Loucy (cell line): ENCODE measurements around the gene UNC13C.

ENCODE experiments used
- H2AFZ ChIP-seq: fragments of 200-600 bp; sonication (generic); 2 replicates; pipeline ENCODE4 v1.6.0; 2016; ENCODE audit warnings: antibody characterized with exemption, mild to moderate bottlenecking, low read length, moderate library complexity
- H3F3A ChIP-seq: fragments of 200-600 bp; 2 replicates; pipeline ENCODE4 v1.6.0; 2016; ENCODE audit warnings: antibody characterized with exemption, low read depth, mild to moderate bottlenecking
- H3K27me3 ChIP-seq: fragments of 200-600 bp; sonication (generic); 2 replicates; pipeline ENCODE4 v1.6.1; 2014; ENCODE audit warnings: low read length, mild to moderate bottlenecking; ENCODE audit not compliant: insufficient read depth, poor library complexity, severe bottlenecking
- H3K36me3 ChIP-seq: fragments of 200-600 bp; sonication (generic); 2 replicates; pipeline ENCODE4 v1.6.1; 2016; ENCODE audit warnings: low read length; ENCODE audit not compliant: insufficient read depth
- H3K4me1 ChIP-seq: fragments of 200-600 bp; sonication (generic); 2 replicates; pipeline ENCODE4 v1.5.1; 2014; ENCODE audit warnings: low read length, mild to moderate bottlenecking; ENCODE audit not compliant: insufficient read depth, poor library complexity, severe bottlenecking
- H3K4me2 ChIP-seq: fragments of 200-600 bp; sonication (generic); 2 replicates; pipeline ENCODE4 v1.6.0; 2014; ENCODE audit warnings: antibody characterized with exemption, low read length, low read depth, mild to moderate bottlenecking; ENCODE audit not compliant: poor library complexity, severe bottlenecking
- H3K4me3 ChIP-seq: fragments of 200-600 bp; sonication (generic); 2 replicates; pipeline ENCODE4 v1.5.1; 2014; ENCODE audit warnings: low read length, mild to moderate bottlenecking, mixed read lengths; ENCODE audit not compliant: poor library complexity, severe bottlenecking
- H3K79me2 ChIP-seq: fragments of 200-600 bp; sonication (generic); 2 replicates; pipeline ENCODE4 v1.6.1; 2014; ENCODE audit warnings: low read length; ENCODE audit not compliant: insufficient read depth
- H3K9ac ChIP-seq: fragments of 200-600 bp; sonication (generic); 2 replicates; pipeline ENCODE4 v1.6.0; 2014; ENCODE audit warnings: mild to moderate bottlenecking, low read depth, low read length, moderate library complexity; ENCODE audit not compliant: poor library complexity, severe bottlenecking
- H3K9me2 ChIP-seq: fragments of 200-600 bp; sonication (generic); replicated peaks from 2 replicates; pipeline ENCODE4 v1.6.1; 2016; ENCODE audit warnings: low read depth, low read length, mixed read lengths
- H3K9me3 ChIP-seq: fragments of 200-600 bp; sonication (generic); 2 replicates; pipeline ENCODE4 v1.6.1; 2014; ENCODE audit warnings: mild to moderate bottlenecking, antibody characterized with exemption, low read length, low read depth; ENCODE audit not compliant: insufficient read depth
- H4K20me1 ChIP-seq: fragments of 200-600 bp; sonication (generic); 2 replicates; pipeline ENCODE4 v1.6.0; 2014; ENCODE audit warnings: antibody characterized with exemption, low read length, mild to moderate bottlenecking; ENCODE audit not compliant: insufficient read depth, poor library complexity, severe bottlenecking
- CTCF ChIP-seq: fragments of 200-600 bp; sonication (generic); conservative IDR thresholded peaks from 2 replicates; pipeline ENCODE4 v1.5.1; 2014; ENCODE audit warnings: mild to moderate bottlenecking, antibody characterized with exemption, low read length
- EZH2phosphoT487 ChIP-seq: fragments of 200-600 bp; IDR thresholded peaks from 2 replicates; pipeline ENCODE4 v1.6.1; 2018; ENCODE audit warnings: antibody characterized with exemption, mild to moderate bottlenecking, moderate library complexity, borderline replicate concordance

The UNC13C gene

DNA sequence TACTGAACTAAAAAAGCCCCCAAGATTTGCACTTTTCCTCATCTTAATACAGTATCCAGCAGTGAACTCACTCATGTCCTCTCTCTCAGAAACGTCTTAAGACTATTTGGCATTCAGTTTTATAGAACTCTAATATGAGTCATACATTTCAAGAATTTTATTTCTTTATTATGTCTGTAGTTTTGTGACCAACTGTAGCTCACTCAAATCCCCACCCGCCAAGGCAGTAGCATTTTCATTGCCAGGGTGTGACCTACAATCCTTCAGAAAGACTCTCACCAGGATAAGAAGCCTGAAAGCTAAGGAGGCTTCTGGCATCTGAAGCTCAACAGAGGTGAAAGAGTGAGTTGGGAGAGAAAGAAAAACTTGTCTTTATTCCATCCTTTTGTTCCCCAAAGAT, 681.4 kb downstream of the UNC13C start:
- H3K4me3 ChIP-seq: no peak overlapping the region
- no peaks in the 10 kb centered on the region for H3K9me3 ChIP-seq
- H3K4me1 ChIP-seq: no peaks in the 10 kb centered on the region
- H4K20me1 ChIP-seq: no peaks in the 10 kb centered on the region
- no peaks in the 10 kb centered on the region for H3K36me3 ChIP-seq
- no peaks in the 10 kb centered on the region for H3K79me2 ChIP-seq
- no peak overlapping the region for H3K9ac ChIP-seq
- H3K9me2 ChIP-seq: no peaks in the 10 kb centered on the region
- no peaks in the 10 kb centered on the region for H3F3A ChIP-seq
- no peak overlapping the region for H2AFZ ChIP-seq
- H3K27me3 ChIP-seq: no peaks in the 10 kb centered on the region
- no peak overlapping the region for H3K4me2 ChIP-seq
- TF ChIP-seq CTCF (no peak), EZH2phosphoT487 (no peak)

GRCh38 chr15:54660356-54660755, 682.1 kb downstream of the UNC13C start:
- Histone ChIP-seq H3K9me3 (no peaks in the 10 kb centered on the region), H3K4me1 (no peaks in the 10 kb centered on the region), H3K27me3 (no peaks in the 10 kb centered on the region), H3K79me2 (no peaks in the 10 kb centered on the region), H3K36me3 (no peaks in the 10 kb centered on the region), H3F3A (no peaks in the 10 kb centered on the region), H3K4me2 (no peak overlapping the region), H3K9ac (no peak overlapping the region), H4K20me1 (no peaks in the 10 kb centered on the region), H3K9me2 (no peaks in the 10 kb centered on the region), H3K4me3 (no peak overlapping the region), H2AFZ (no peak overlapping the region)
- TF ChIP-seq EZH2phosphoT487: no peak
- no peak for TF ChIP-seq CTCF

- Histone ChIP-seq H3F3A (no peaks in the 10 kb centered on the region), H4K20me1 (no peaks in the 10 kb centered on the region), H3K9me2 (no peaks in the 10 kb centered on the region), H3K79me2 (no peaks in the 10 kb centered on the region), H3K9me3 (no peaks in the 10 kb centered on the region; the same call in 1 of the 2 replicates), H2AFZ (no peak overlapping the region), H3K9ac (no peak overlapping the region), H3K36me3 (no peaks in the 10 kb centered on the region), H3K4me3 (no peak overlapping the region), H3K27me3 (no peaks in the 10 kb centered on the region), H3K4me2 (no peak overlapping the region), H3K4me1 (peaks cover 4% of the 10 kb centered on the region)
- TF ChIP-seq EZH2phosphoT487 (no peak), CTCF (no peak)
These were observed 697.0 kb downstream of the UNC13C start for GRCh38 chr15:54675241-54675640.
